T-helper 2 cell treated with Interferon-gamma antibody and Interleukin-4, amounts not matched to agents 5 μg/mL and 100 μg/mL, for 36 hours (primary cell): ENCODE results near the gene TSHZ2.

ENCODE experiments used
- DNase-seq: peaks from one replicate; pipeline ENCODE4 v3.0.0; 2021; ENCODE audit warnings: low spot score
- H3K27ac Mint-ChIP-seq: one replicate; pipeline ENCODE4 v1.8.0; 2021; ENCODE audit warnings: mild to moderate bottlenecking, mixed read lengths
- H3K27me3 Mint-ChIP-seq: one replicate; pipeline ENCODE4 v1.8.0; 2021; ENCODE audit warnings: low read depth, mixed read lengths
- H3K36me3 Mint-ChIP-seq: one replicate; pipeline ENCODE4 v1.8.0; 2021; ENCODE audit warnings: low read depth, mixed read lengths
- H3K4me1 Mint-ChIP-seq: one replicate; pipeline ENCODE4 v1.8.0; 2021; ENCODE audit warnings: low read depth, mixed read lengths
- H3K4me3 Mint-ChIP-seq: one replicate; pipeline ENCODE4 v1.8.0; 2022; ENCODE audit warnings: mild to moderate bottlenecking, moderate library complexity, mixed read lengths
- H3K9me3 Mint-ChIP-seq: one replicate; pipeline ENCODE4 v1.8.0; 2021; ENCODE audit warnings: mixed read lengths

TSHZ2 gene

DNA sequence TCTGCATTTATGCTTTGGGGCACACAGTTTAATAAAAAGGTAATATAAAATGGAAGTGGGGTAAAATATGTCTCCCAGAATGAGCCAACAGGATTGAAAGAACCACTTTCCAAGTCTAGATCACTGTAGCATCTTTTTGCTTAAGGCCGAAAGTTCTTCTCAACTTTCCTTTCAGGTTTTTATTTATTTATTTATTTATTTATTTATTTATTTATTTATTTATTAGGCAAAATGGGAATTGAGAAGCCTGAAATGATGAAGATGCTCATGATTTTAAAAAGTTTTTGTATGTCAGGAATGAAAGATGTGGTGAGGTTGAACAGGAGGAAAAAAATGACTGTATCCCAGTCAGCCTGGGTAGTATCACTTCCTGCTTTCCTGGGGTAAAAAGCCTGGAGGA is 24.0 kb downstream of the TSHZ2 start:
- no peaks in the 10 kb centered on the region for H3K9me3 Mint-ChIP-seq
- no peaks in the 10 kb centered on the region for H3K27me3 Mint-ChIP-seq
- H3K27ac Mint-ChIP-seq: no peak overlapping the region
- DNase-seq: no peak
- peaks cover 4% of the 10 kb centered on the region for H3K4me1 Mint-ChIP-seq
- H3K4me3 Mint-ChIP-seq: no peak overlapping the region
- H3K36me3 Mint-ChIP-seq: no peaks in the 10 kb centered on the region

- H3K4me3 Mint-ChIP-seq: no peak overlapping the region
- peaks cover 7% of the 10 kb centered on the region for H3K4me1 Mint-ChIP-seq
- H3K9me3 Mint-ChIP-seq: no peaks in the 10 kb centered on the region
- H3K27ac Mint-ChIP-seq: no peak overlapping the region
- H3K36me3 Mint-ChIP-seq: no peaks in the 10 kb centered on the region
- no peak for DNase-seq
- H3K27me3 Mint-ChIP-seq: no peaks in the 10 kb centered on the region
Measured at GRCh38 chr20:52996658-52997057, 24.5 kb downstream of the TSHZ2 start.

DNA sequence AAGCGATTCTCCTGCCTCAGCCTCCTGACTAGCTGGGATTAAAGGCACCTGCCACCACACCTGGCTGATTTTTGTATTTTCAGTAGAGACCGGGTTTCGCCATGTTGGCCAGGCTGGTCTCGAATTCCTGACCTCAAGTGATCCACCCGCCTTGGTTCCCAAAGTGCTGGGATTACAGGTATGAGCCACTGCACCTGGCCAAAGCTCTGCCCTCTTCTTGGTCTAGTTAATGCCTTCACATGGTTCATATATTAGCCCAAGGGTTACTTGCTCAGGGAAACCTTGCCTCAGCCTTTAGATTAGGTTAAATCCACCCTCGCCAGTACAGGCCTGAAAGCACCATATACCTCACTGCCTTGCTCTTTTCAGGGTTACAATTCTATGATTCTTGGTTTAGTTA is 26.1 kb downstream of the TSHZ2 start:
- no peaks in the 10 kb centered on the region for H3K9me3 Mint-ChIP-seq
- H3K27me3 Mint-ChIP-seq: no peaks in the 10 kb centered on the region
- no peak for DNase-seq
- H3K4me1 Mint-ChIP-seq: peaks cover 13% of the 10 kb centered on the region
- no peak overlapping the region for H3K4me3 Mint-ChIP-seq
- H3K36me3 Mint-ChIP-seq: peaks cover 2% of the 10 kb centered on the region
- H3K27ac Mint-ChIP-seq: no peak overlapping the region

- Mint-ChIP-seq H3K36me3 (peaks cover 2% of the 10 kb centered on the region), H3K4me1 (peaks cover 15% of the 10 kb centered on the region), H3K27me3 (no peaks in the 10 kb centered on the region), H3K4me3 (no peak overlapping the region), H3K9me3 (no peaks in the 10 kb centered on the region), H3K27ac (no peak overlapping the region)
- no peak for DNase-seq
Measured at GRCh38 chr20:52999040-52999439, 26.9 kb downstream of the TSHZ2 start.

- peaks cover 17% of the 10 kb centered on the region for H3K4me1 Mint-ChIP-seq
- H3K27ac Mint-ChIP-seq: peak overlapping the region; percentile 86
Measured at GRCh38 chr20:53001498-53002301, 29.5 kb downstream of the TSHZ2 start.

DNA sequence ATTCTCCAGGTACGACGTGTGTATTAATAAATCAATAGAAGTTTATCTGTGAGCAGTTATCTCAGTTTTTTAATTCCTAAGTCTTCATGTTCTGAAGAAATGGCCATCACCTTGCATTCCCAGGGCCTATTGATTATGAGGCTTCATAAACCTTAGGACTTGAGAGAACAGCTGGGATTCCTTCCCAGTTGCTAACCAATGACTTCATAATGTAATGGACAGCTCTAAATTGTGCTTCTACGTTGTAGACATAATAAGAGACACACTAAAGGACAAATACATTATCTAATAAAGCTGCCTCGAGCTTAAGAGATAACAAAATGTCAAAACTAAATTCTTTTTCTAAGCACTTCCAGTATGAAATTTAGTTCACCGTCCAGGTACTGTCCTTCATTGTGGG is 30.6 kb downstream of the TSHZ2 start:
- no peak overlapping the region for H3K27ac Mint-ChIP-seq
- H3K27me3 Mint-ChIP-seq: no peaks in the 10 kb centered on the region

More at GRCh38 chr20:53001498-53002301, 29.5 kb downstream of the TSHZ2 start:
- Mint-ChIP-seq H3K9me3 (no peaks in the 10 kb centered on the region), H3K4me3 (peak overlapping the region; percentile 69), H3K36me3 (peaks cover 2% of the 10 kb centered on the region), H3K27me3 (no peaks in the 10 kb centered on the region)
- DNase-seq: no peak

GRCh38 chr20:53003420-53004154 is 31.4 kb downstream of the TSHZ2 start:
- no peaks in the 10 kb centered on the region for H3K9me3 Mint-ChIP-seq
- no peak for DNase-seq
- H3K4me3 Mint-ChIP-seq: no peak overlapping the region
- no peak overlapping the region for H3K27ac Mint-ChIP-seq
- H3K27me3 Mint-ChIP-seq: no peaks in the 10 kb centered on the region
- peaks cover 17% of the 10 kb centered on the region for H3K4me1 Mint-ChIP-seq
- H3K36me3 Mint-ChIP-seq: peaks cover 2% of the 10 kb centered on the region

More for the DNA sequence above, 30.6 kb downstream of the TSHZ2 start:
- no peak overlapping the region for H3K4me3 Mint-ChIP-seq
- H3K9me3 Mint-ChIP-seq: no peaks in the 10 kb centered on the region
- H3K4me1 Mint-ChIP-seq: peaks cover 17% of the 10 kb centered on the region
- peaks cover 2% of the 10 kb centered on the region for H3K36me3 Mint-ChIP-seq
- no peak for DNase-seq

- no peak for DNase-seq
- Mint-ChIP-seq H3K4me3 (no peak overlapping the region), H3K4me1 (peaks cover 17% of the 10 kb centered on the region), H3K27me3 (no peaks in the 10 kb centered on the region), H3K36me3 (peaks cover 2% of the 10 kb centered on the region), H3K27ac (no peak overlapping the region), H3K9me3 (no peaks in the 10 kb centered on the region)
Measured at GRCh38 chr20:53004267-53004813, 32.2 kb downstream of the TSHZ2 start.

DNA sequence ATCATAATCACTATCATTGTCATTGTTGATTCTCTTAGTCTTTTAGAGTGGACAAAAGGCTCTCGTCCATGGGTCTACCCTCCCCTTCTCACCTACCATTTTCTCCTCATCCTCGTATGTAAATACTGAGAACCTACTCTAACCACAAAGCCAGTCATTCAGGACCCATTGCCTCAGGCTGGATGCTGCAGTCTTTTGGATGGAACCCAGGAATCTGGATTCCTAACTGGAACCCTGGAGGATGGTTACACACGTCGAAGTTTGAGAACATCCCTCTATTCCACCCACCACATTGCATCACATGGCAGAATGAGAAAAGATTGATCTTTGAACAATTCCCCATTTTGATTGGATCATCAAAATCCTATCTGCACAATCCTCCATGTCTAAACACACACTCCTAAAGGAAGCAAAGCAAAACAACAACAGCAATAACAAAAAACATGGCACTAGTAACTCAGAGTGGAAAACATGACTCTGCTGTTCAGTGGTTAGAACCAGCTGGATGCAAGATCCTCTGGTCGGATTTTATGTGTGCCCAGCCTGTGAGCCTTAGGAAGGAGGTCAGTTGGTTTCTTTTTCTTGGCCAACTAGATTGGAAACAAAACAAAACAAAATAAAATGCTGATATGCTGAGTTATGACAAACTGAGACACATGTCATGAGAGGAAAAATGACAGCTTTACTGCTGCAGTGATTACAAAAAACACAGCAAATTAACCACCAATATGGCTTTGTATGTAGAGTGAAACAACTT is 38.0 kb downstream of the TSHZ2 start:
- peaks cover 2% of the 10 kb centered on the region for H3K4me1 Mint-ChIP-seq
- H3K36me3 Mint-ChIP-seq: peaks cover 3% of the 10 kb centered on the region

GRCh38 chr20:53011640-53012039 is 39.5 kb downstream of the TSHZ2 start:
- no peak for DNase-seq
- Mint-ChIP-seq H3K4me1 (peaks cover 2% of the 10 kb centered on the region), H3K9me3 (peaks cover 22% of the 10 kb centered on the region), H3K27ac (no peak overlapping the region), H3K36me3 (peaks cover 4% of the 10 kb centered on the region), H3K4me3 (no peak overlapping the region), H3K27me3 (no peaks in the 10 kb centered on the region)

More for the DNA sequence above, 38.0 kb downstream of the TSHZ2 start:
- no peak overlapping the region for H3K4me3 Mint-ChIP-seq
- no peaks in the 10 kb centered on the region for H3K27me3 Mint-ChIP-seq
- no peak overlapping the region for H3K27ac Mint-ChIP-seq
- DNase-seq: no peak
- H3K9me3 Mint-ChIP-seq: peaks cover 15% of the 10 kb centered on the region

DNA sequence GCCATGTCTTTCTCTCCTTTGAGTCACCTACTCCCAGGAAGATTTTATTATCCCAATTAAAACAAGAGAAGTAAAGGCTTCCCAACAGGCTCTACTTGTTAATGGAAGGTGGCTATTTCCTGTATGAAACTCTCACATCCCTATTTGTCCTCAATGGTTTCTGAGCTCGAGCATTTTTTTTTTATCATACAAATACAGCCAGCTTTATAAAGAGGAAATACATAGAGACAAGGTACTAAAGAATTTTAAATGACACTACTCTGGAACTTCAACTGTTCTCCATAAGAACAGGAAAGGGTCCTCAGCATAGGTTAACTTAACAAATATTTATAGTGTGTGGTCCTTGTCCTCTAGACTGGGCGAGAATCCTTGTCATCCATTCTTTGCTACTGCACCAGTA is 41.0 kb downstream of the TSHZ2 start:
- DNase-seq: no peak

GRCh38 chr20:53013847-53014246 is 41.7 kb downstream of the TSHZ2 start:
- DNase-seq: no peak
- Mint-ChIP-seq H3K27me3 (no peaks in the 10 kb centered on the region), H3K4me3 (no peak overlapping the region), H3K27ac (no peak overlapping the region), H3K36me3 (peaks cover 5% of the 10 kb centered on the region), H3K9me3 (peaks cover 28% of the 10 kb centered on the region), H3K4me1 (peaks cover 2% of the 10 kb centered on the region)

More for the DNA sequence above, 41.0 kb downstream of the TSHZ2 start:
- no peaks in the 10 kb centered on the region for H3K27me3 Mint-ChIP-seq
- peaks cover 5% of the 10 kb centered on the region for H3K36me3 Mint-ChIP-seq
- H3K9me3 Mint-ChIP-seq: peaks cover 28% of the 10 kb centered on the region
- H3K27ac Mint-ChIP-seq: no peak overlapping the region
- H3K4me3 Mint-ChIP-seq: no peak overlapping the region
- H3K4me1 Mint-ChIP-seq: peaks cover 2% of the 10 kb centered on the region

- no peak overlapping the region for H3K27ac Mint-ChIP-seq
- H3K9me3 Mint-ChIP-seq: peaks cover 28% of the 10 kb centered on the region
- H3K4me3 Mint-ChIP-seq: no peak overlapping the region
- no peaks in the 10 kb centered on the region for H3K27me3 Mint-ChIP-seq
- no peaks in the 10 kb centered on the region for H3K4me1 Mint-ChIP-seq
- peaks cover 5% of the 10 kb centered on the region for H3K36me3 Mint-ChIP-seq
- no peak for DNase-seq
Measured at GRCh38 chr20:53016071-53016470, 43.9 kb downstream of the TSHZ2 start.
